C1 segment of cervical spinal cord (tissue), 14 donors: ENCODE data around the gene LRG1.
"Not testable (repeated sequence)": the region's sequence is repeated elsewhere in the genome, so short reads cannot be mapped to it uniquely, and the experiment has no call there.

ENCODE experiments used
- DNase-seq, 14 donors: peaks; one replicate each; lab custom pipeline; 2025; lab: John Stamatoyannopoulos, UW

The LRG1 gene

DNA sequence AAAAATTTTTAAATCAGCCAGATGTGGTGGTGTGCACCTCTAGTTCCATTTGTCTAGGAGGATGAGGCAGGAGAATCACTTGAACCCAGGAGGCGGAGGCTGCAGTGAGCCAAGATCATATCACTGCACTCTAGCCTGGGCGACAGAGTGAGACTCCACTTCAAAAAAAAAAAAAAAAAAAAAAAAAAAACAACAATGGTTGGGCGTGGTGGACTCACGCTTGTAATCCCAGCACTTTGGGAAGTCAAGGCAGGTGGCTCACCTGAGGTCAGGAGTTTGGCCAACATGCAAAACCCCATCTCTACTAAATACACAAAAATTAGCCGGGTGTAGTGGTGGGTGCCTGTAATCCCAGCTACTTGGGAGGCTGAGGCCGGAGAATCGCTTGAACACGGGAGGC is 12.5 kb downstream of the LRG1 start:
- DNase-seq, result not testable (repeated sequence)

- DNase-seq, result no peak
These were observed 14.3 kb downstream of the LRG1 start for GRCh38 chr19:4525563-4526002.

GRCh38 chr19:4524808-4525562 is 14.9 kb downstream of the LRG1 start:
- peak in 2 of 14 donors; percentile 3 to 11 for DNase-seq

- peak in 2 of 14 donors; percentile 6 to 26 for DNase-seq
These were observed 16.3 kb downstream of the LRG1 start for GRCh38 chr19:4523306-4524110.

DNA sequence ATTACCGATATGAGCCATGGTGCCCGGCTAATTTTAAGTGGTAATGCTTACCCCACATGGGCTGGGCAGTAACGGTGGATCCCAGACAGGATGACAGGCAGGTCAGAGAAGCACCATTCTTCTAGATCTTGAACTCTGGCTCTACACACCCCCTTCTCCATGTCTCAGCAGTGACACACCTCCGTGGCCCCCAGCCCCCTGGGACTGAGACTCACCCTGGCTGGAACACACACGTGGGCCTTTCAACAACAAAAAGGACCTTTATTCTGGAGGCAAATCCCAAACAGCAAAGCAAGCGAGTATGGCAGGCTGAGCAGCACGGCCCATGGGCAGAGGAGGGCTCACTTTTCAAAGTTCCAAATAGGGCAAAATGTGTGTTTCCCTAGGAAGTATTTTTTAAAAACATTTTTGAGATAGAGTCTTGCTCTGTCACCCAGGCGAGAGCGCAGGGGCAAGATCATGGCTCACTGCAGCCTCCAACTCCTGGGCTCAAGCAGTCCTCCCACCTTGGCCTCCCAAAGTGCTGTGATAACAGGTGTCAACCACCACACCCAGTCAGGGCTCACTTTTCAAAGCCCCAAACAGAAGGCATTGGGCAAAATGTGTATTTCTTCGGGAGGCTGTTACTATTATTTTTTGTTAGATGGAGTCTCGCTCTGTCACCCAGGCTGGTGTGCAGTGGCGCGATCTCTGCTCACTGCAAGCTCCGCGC is 17.4 kb downstream of the LRG1 start:
- no peak for DNase-seq

DNA sequence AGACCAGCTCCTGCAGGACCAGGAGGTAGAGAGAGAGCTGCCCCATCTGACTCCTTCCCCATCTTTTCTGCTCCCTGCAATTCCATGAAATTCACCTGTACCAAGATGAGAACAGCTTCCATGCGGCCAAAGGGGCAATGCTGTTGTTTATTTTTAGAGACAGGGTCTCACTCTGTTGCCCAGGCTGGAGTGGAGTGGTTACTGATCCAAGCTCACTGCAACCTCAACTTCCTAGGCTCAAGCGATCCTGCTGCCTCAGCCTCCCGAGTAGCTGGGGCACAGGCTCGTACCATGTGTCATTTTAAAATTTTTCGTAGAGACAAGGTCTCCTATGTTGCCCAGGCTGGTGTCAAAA is 18.0 kb downstream of the LRG1 start:
- no peak for DNase-seq

GRCh38 chr19:4521170-4521887 is 18.5 kb downstream of the LRG1 start:
- no peak for DNase-seq

DNA sequence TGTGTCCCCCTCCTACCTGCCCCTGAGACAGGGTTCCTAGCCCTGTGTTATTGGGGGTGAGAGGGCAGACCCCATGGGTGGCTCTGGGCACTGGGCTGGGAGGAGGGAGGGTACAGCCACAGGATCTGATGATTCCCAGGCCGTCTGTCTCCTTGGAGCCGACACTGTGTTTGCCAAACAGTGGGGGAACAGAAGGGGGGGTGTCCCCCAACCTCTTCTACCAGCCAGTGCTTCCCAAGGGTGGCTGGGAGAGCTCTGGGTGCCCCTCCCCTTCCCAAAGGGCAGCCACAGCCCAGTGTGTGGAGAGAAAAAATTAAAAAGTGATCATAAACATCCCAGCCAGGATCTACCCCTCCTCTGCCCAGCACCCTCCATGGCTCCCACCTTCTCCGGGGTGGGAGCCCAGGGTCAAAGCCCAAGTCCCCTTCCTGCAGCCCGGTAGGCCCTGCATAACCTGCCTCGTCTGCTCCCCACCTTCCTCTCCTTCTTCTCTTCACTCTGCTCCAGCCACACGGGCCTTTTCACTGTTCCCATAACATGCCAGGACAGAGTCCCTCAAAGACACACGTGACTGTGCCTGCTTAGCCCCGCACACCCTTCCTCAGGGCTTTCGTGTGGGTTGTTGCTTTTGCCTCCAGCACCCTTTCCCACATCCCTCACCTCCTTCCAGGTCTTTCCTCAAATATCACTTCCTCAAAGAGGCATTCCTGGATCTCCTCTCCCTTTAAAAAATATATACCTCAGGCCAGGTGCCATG is 20.1 kb downstream of the LRG1 start:
- DNase-seq, result peak in 5 of 14 donors; percentile 18 to 31 (median 25)

- DNase-seq, result no peak
These were observed 20.7 kb downstream of the LRG1 start for GRCh38 chr19:4519172-4519496.

GRCh38 chr19:4518345-4519171 is 21.3 kb downstream of the LRG1 start, which contains the start of gene PLIN4:
PLIN4 (minus strand) TSS chr19:4518486; CDS start chr19:4518272, 214 bp downstream.
- DNase-seq, result peak in 9 of 14 donors; percentile 3 to 81 (median 55)

GRCh38 chr19:4517451-4518057 is 22.3 kb downstream of the LRG1 start:
- no peak for DNase-seq

DNA sequence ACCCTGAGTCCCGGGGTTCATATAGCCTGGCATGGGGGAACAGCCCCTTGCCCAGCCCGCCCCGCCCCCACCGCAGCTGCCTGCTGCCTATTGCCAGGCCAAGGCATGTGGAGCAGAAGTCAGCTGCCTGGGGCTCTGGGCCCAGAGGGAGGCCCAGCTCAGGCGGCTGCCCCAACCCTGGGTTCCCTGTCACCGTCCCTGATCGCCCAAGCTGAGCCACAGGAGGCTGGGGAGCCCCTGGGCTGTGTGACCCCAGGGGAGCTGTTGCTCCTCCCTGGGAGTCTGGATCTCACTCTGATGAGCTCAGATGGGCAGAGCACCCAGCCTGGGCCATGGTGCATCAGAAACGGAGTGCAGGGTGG is 22.9 kb downstream of the LRG1 start:
- peak in 6 of 14 donors; percentile 11 to 54 (median 38) for DNase-seq

DNA sequence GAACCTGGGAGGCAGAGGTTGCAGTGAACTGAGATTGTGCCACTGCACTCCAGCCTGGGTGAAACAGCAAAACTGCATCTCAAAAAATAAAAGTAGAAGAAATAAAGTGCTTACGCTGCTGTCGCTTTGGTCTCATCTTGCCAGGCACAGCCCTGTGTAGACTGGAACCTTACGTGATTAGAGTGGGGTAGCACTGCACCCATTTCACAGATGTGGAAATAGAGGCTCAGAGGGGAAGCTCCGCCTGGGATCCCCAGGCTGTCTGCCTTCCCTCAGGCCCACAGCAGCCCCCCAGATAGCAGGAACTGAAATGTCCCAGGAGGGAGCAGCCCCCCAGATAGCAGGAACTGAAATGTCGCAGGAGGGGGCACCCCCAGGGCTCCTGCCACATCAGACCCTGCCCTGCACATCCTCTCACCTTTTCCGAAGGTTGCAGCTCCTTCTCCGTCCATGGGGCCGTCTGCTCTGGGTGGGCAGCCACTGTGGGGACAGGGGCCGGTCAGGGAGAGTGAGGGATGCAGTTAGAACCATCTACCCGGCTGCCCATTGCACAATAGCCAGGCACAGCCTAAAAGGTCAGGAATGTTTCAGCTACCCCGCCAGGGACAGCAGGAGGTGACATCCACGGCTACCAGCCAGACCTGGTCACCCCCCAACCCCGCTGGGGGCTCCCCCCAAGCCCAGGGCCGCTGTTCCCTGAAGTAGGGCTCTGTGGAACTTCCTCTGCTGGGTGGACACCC is 23.5 kb downstream of the LRG1 start:
- DNase-seq, result no peak

- DNase-seq, result no peak
These were observed 24.1 kb downstream of the LRG1 start for GRCh38 chr19:4515732-4516131.

DNA sequence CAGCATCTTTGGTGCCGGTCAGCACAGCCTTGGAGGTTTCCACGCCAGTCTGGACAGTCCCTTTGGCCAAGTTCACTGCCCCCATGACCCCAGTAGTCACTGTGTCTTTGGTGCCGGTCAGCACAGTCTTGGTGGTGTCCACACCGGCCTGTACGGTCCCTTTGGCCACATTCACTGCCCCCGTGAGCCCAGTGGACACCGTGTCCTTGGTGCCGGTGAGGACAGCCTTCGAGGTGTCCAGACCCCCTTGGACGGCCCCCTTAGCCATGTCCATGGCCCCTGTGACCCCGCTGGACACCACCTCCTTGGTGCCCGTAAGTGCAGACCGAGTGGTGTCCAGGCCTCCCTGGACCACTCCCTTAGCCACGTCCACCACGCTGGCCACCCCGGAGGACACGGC is 26.6 kb downstream of the LRG1 start:
- DNase-seq, result no peak

GRCh38 chr19:4512070-4512469 is 27.8 kb downstream of the LRG1 start:
- no peak for DNase-seq

- no peak for DNase-seq
These were observed 28.4 kb downstream of the LRG1 start for GRCh38 chr19:4511300-4512054.
